K562 (cell line): ENCODE measurements around the gene PDRG1. TPM values are rescaled to one million over a fixed set of nuclear protein-coding genes. Genes with fewer than 3 reads are reported as not detected.

Experiments used
- ATAC-seq: fragments of 200-7000 bp; cut with Tn5 transposase; 3 replicates; pipeline ENCODE4 v1.9.1; 2020; ENCODE audit warnings: moderate library complexity
- BruUV-seq: library from RNA; stranded (reverse); fragments of 400-500 nt; replicated peaks from 2 replicates; lab custom pipeline; 2021; lab: Mats Ljungman, UMichigan
- CTCF ChIA-PET: fragments of 300-600 bp; formaldehyde crosslinking; extraction: SDS; loops from one replicate; lab custom pipeline; 2021; ENCODE audit warnings: low intra/inter-chr PET ratio; lab: Yijun Ruan, JAX
- POLR2A ChIA-PET: fragments of 300-600, 350-650 bp; sonication (Branson Sonifier 250); formaldehyde crosslinking; extraction: SDS; loops from one replicate; lab custom pipeline; 2021; ENCODE audit warnings: antibody characterized with exemption, inconsistent platforms; lab: Yijun Ruan, JAX
- DNase-seq, 4 experiments: peaks; one replicate each; pipeline versions ENCODE4 v3.0.0 to v3.0.0-alpha.2; 2011 to 2018; ENCODE audit warnings: low spot score in 3 of 4, mixed read lengths in 3 of 4; ENCODE audit errors: extremely low read depth in 1 of 4
- FAIRE-seq: peaks from 2 replicates; lab custom pipeline; 2011; peaks lifted over from hg19 to GRCh38; lab: Jason Lieb, UNC
- H2AFZ ChIP-seq: 2 replicates; pipeline ENCODE4 v1.6.0; 2011; ENCODE audit warnings: low read depth, low read length, control low read depth, inconsistent platforms
- H3K27ac ChIP-seq: fragments of 200-600 bp; 3 replicates; pipeline ENCODE4 v1.8.0; 2011; ENCODE audit warnings: low read depth, mild to moderate bottlenecking, control low read depth, inconsistent platforms, low read length, moderate library complexity, mixed read lengths; ENCODE audit errors: extremely low read depth
- H3K27me3 ChIP-seq, 2 experiments: fragments of 300-600 bp in 1 of 2; 2 replicates in 1 of 2; 3 replicates in 1 of 2; pipeline versions ENCODE4 v1.6.0 to v1.8.0; 2011; ENCODE audit warnings: inconsistent platforms in 2 of 2, low read length in 2 of 2, mild to moderate bottlenecking in 1 of 2, mixed read lengths in 1 of 2, moderate library complexity in 1 of 2; ENCODE audit not compliant: control insufficient read depth in 2 of 2, insufficient read depth in 2 of 2
- H3K36me3 ChIP-seq: fragments of 300-600 bp; 3 replicates; pipeline ENCODE4 v1.8.0; 2011; ENCODE audit warnings: mild to moderate bottlenecking, low read length, inconsistent platforms; ENCODE audit not compliant: control insufficient read depth, insufficient read depth
- H3K4me1 ChIP-seq, 2 experiments: fragments of 200-600 bp in 1 of 2; replicated peaks in 1 of 2; 2 replicates in 1 of 2; 3 replicates in 1 of 2; pipeline versions ENCODE4 v1.5.1 to v1.8.0; 2011; ENCODE audit warnings: inconsistent platforms in 2 of 2, low read length in 2 of 2, mild to moderate bottlenecking in 1 of 2, mixed read lengths in 1 of 2, moderate library complexity in 1 of 2; ENCODE audit not compliant: control insufficient read depth in 2 of 2, insufficient read depth in 2 of 2
- H3K4me2 ChIP-seq: 2 replicates; pipeline ENCODE4 v1.6.1; 2011; ENCODE audit warnings: low read length, control low read depth, inconsistent platforms, mixed read lengths; ENCODE audit not compliant: insufficient read depth
- H3K4me3 ChIP-seq: fragments of 200-600 bp; sonication (generic), shearing (Covaris generic); 2 replicates; pipeline ENCODE4 v1.5.1; 2016; ENCODE audit warnings: control low read depth, inconsistent platforms
- H3K79me2 ChIP-seq: fragments of 200-600 bp; 3 replicates; pipeline ENCODE4 v1.8.0; 2011; ENCODE audit warnings: low read length, inconsistent platforms; ENCODE audit not compliant: control insufficient read depth, insufficient read depth
- H3K9ac ChIP-seq, 2 experiments: 2 replicates each; pipeline versions ENCODE4 v1.6.0 to v1.6.1; 2011; ENCODE audit warnings: low read depth in 2 of 2, low read length in 2 of 2, control low read depth in 1 of 2, inconsistent platforms in 1 of 2, mild to moderate bottlenecking in 1 of 2, mixed read lengths in 1 of 2; ENCODE audit not compliant: insufficient read depth in 1 of 2
- H3K9me1 ChIP-seq: one replicate; pipeline ENCODE4 v1.6.0; 2011; ENCODE audit warnings: inconsistent platforms, mild to moderate bottlenecking, low read length, moderate library complexity; ENCODE audit not compliant: control insufficient read depth, insufficient read depth
- H3K9me3 ChIP-seq: replicated peaks from 2 replicates; pipeline ENCODE4 v1.5.1; 2011; ENCODE audit warnings: low read depth, low read length, inconsistent platforms; ENCODE audit not compliant: control insufficient read depth, insufficient read depth
- H4K20me1 ChIP-seq: replicated peaks from 2 replicates; pipeline ENCODE4 v1.6.1; 2011; ENCODE audit warnings: low read length, inconsistent platforms, mixed read lengths; ENCODE audit not compliant: control insufficient read depth, insufficient read depth
- LARP7 ChIP-seq: fragments of 450-650 bp; IDR thresholded peaks from 2 replicates; pipeline ENCODE4 v1.6.1; 2016
- MGA ChIP-seq: fragments of 450-650 bp; IDR thresholded peaks from 2 replicates; pipeline ENCODE4 v1.6.1; 2016; ENCODE audit warnings: mild to moderate bottlenecking, moderate library complexity
- NBN ChIP-seq: fragments of 450-650 bp; IDR thresholded peaks from 2 replicates; pipeline ENCODE4 v1.6.1; 2016; ENCODE audit warnings: low read depth, mild to moderate bottlenecking
- NFYB ChIP-seq: IDR thresholded peaks from 2 replicates; pipeline ENCODE4 v1.6.1; 2011; ENCODE audit warnings: mild to moderate bottlenecking, moderate library complexity; ENCODE audit not compliant: insufficient read length; ENCODE audit errors: extremely low read depth
- PCBP2 ChIP-seq: fragments of 200-400 bp; formaldehyde crosslinking; IDR thresholded peaks from 2 replicates; pipeline ENCODE4 v1.6.1; 2018; ENCODE audit warnings: low read length, low read depth, mild to moderate bottlenecking, moderate library complexity; ENCODE audit not compliant: poor library complexity, severe bottlenecking
- PURB ChIP-seq: sonication (generic); formaldehyde crosslinking; IDR thresholded peaks from 2 replicates; pipeline ENCODE4 v1.9.0; 2021; ENCODE audit warnings: low read depth, mild to moderate bottlenecking, missing genetic modification reagents
- TBP ChIP-seq: optimal IDR thresholded peaks from 2 replicates; pipeline ENCODE3; 2011; ENCODE audit warnings: low read depth, low read length, improper control_type of control experiment
- TRIM28 ChIP-seq: fragments of 450-650 bp; IDR thresholded peaks from 2 replicates; pipeline ENCODE4 v1.6.1; 2017
- USF1 ChIP-seq: sonication (generic); formaldehyde crosslinking; IDR thresholded peaks from 2 replicates; pipeline ENCODE4 v1.9.0; 2022; ENCODE audit warnings: mild to moderate bottlenecking, missing genetic modification reagents
- ZKSCAN8 ChIP-seq: fragments of 200-800 bp; sonication (Bioruptor generic); IDR thresholded peaks from 2 replicates; pipeline ENCODE4 v1.6.1; 2016; ENCODE audit warnings: missing genetic modification characterization, missing compliant biosample characterization
- ZNF311 ChIP-seq: fragments of 250-450 bp; sonication (Bioruptor Pico); IDR thresholded peaks from 2 replicates; pipeline ENCODE4 v1.4.0; 2020; ENCODE audit warnings: mild to moderate bottlenecking, moderate library complexity
- WGBS: fragments of 100-300 bp; shearing (Covaris generic); methylation state at CpG from one replicate; pipeline ENCODE4 v1.1.6; 2016; ENCODE audit warnings: low coverage, mixed read lengths; ENCODE audit not compliant: insufficient coverage; ENCODE audit errors: missing lambda C conversion rate; 5-methylcytosine and 5-hydroxymethylcytosine counted together
- in situ Hi-C: fragments of 300-500 bp; cut with MboI; formaldehyde crosslinking; loops from 4 replicates; pipeline ENCODE4 v1.15.0; 2018; ENCODE audit warnings: inconsistent platforms, mixed read lengths
- intact Hi-C: fragments of 100-400 bp; cut with micrococcal nuclease; formaldehyde crosslinking; loops from 2 replicates; pipeline ENCODE4 v1.14.2; 2022
- polyA plus RNA-seq, 8 experiments: library from polyadenylated mRNA; depleted of rRNA in 4 of 8; stranded (reverse) in 5 of 8; unstranded in 3 of 8; fragments of >200 nt; fragmentation: Nextera tagmentation in 2 of 8; fragmentation: Illumina TruSeq in 1 of 8; extraction: Ambion mirVana in 2 of 8; extraction: Trizol in 1 of 8; gene quantifications; 2 replicates each; pipeline versions ENCODE4 v1.2.1 to v1.2.3, GENCODE V29; 2011 to 2014; ENCODE audit warnings: inconsistent platforms in 1 of 8, missing spikeins in 1 of 8
- total RNA-seq, 7 experiments: library from RNA; depleted of rRNA in 6 of 7; stranded (reverse); fragments of >200 nt in 6 of 7; fragmentation: Illumina TruSeq in 2 of 7; extraction: Trizol in 2 of 7; gene quantifications; 2 replicates each; pipeline versions ENCODE4 v1.2.1 to v1.2.3, GENCODE V29; 2011 to 2021; ENCODE audit warnings: low replicate concordance in 1 of 7

Gene PDRG1
- total and polyA plus RNA-seq, 9 of the 15 experiments (the other 6 are each of a cell fraction or from before 2014, with no cell fraction given) = 12.6 to 58.6 (median 26.1) TPM

GRCh38 chr20:31913431-31914157 is 38.3 kb downstream of the PDRG1 start:
- CTCF ChIA-PET = no interaction called here
- H3K4me2 ChIP-seq = no peak overlapping the region
- H3K27me3 ChIP-seq = peaks cover 4 to 53% of the 10 kb centered on the region in 2 experiments; a peak in 4 of 5 replicates
- in situ Hi-C loops = no loop called here
- peaks cover 8 to 10% of the 10 kb centered on the region in 2 experiments for H3K4me1 ChIP-seq
- H3K9ac ChIP-seq = peak overlapping the region in 1 of 2 experiments; percentile 56; a peak in 1 of 4 replicates
- no peaks in the 10 kb centered on the region for H3K9me1 ChIP-seq
- POLR2A ChIA-PET = interaction anchor here (0.6 to 1.0 kb wide), 3 partner anchors 11 to 31 kb away, joined by 3 to 4 read pairs (median 3); no protein-coding TSS in a partner anchor
- H3K27ac ChIP-seq = no peak overlapping the region
- WGBS = 19% methylated on average over 14 of the region's 15 CpGs
- no TSS peak for BruUV-seq
- DNase-seq (no peak), ATAC-seq (no peak), FAIRE-seq (no peak)
- no peak overlapping the region for H3K4me3 ChIP-seq
- no peaks in the 10 kb centered on the region for H3K79me2 ChIP-seq
- no peaks in the 10 kb centered on the region for H3K9me3 ChIP-seq
- intact Hi-C loops = no loop called here
- H3K36me3 ChIP-seq = no peaks in the 10 kb centered on the region
- H2AFZ ChIP-seq = no peak overlapping the region
- peaks cover 4% of the 10 kb centered on the region for H4K20me1 ChIP-seq
- TF ChIP-seq LARP7 (no peak), NFYB (no peak), MGA (no peak), TBP (no peak), NBN (no peak), PCBP2 (no peak), ZNF311 (CRISPR knock-in tag) (no peak), USF1 (no peak), ZKSCAN8 (CRISPR knock-in tag) (no peak), PURB (CRISPR knock-in tag) (no peak), TRIM28 (no peak)
